Ishikawa (cell line): ENCODE results near the gene GMDS.

Experiments
- CEBPB ChIP-seq: IDR thresholded peaks from 2 replicates; pipeline ENCODE4 v1.6.1; 2012
- EP300 ChIP-seq: IDR thresholded peaks from 2 replicates; pipeline ENCODE4 v1.6.1; 2012; ENCODE audit warnings: borderline replicate concordance
- FOXM1 ChIP-seq: IDR thresholded peaks from 2 replicates; pipeline ENCODE4 v1.6.1; 2012; ENCODE audit warnings: low read depth, borderline replicate concordance
- REST ChIP-seq: IDR thresholded peaks from 2 replicates; pipeline ENCODE4 v1.6.1; 2012; ENCODE audit warnings: low read depth, mild to moderate bottlenecking
- TEAD4 ChIP-seq: IDR thresholded peaks from 2 replicates; pipeline ENCODE4 v1.6.1; 2012
- YY1 ChIP-seq: IDR thresholded peaks from 2 replicates; pipeline ENCODE4 v1.6.1; 2012; ENCODE audit warnings: low read depth

DNA sequence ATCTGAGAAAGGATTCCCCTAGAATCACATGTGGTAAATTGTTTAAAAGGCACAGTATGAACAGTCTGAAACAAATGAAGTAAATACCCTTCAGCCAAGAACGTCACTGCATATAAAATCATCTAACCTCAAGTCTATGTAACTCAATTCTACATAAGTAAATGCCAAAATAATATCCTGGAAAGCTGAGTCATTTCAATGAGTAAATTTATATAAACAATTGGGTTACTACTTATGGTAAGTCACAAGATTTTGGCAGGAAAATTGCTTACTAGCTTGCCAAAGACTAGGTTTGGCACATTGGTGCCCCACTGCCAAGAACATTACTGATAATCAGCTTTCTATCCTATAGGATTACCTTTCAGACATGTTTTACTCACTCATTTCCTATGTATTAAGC lies 8.4 kb downstream of the GMDS start:
- TF ChIP-seq REST: no peak
- TF ChIP-seq CEBPB: no peak
- no peak for TF ChIP-seq EP300
- TF ChIP-seq FOXM1: no peak
- no peak for TF ChIP-seq TEAD4
- TF ChIP-seq YY1: no peak
